Endothelial cell of umbilical vein (primary cell): Measurements from ENCODE around the gene METTL16. TPM values are rescaled to one million over a fixed set of nuclear protein-coding genes. Genes with fewer than 3 reads are reported as not detected.

Experiments used
- BruUV-seq: library from RNA; stranded (reverse); fragments of 400-500 nt; replicated peaks from 2 replicates; lab custom pipeline; 2021; lab: Mats Ljungman, UMichigan
- CTCF ChIA-PET: fragments of 300-600, 350-600 bp; sonication (Branson Sonifier 250); formaldehyde crosslinking; loops from one replicate; lab custom pipeline; 2021; ENCODE audit warnings: antibody characterized with exemption, inconsistent platforms; lab: Charles Lee
- POLR2A ChIA-PET: fragments of 300-600, 350-600 bp; sonication (Branson Sonifier 250); formaldehyde crosslinking; loops from one replicate; lab custom pipeline; 2021; ENCODE audit warnings: antibody characterized with exemption, inconsistent platforms; lab: Charles Lee
- DNase-seq: peaks from one replicate; pipeline ENCODE4 v3.0.0-alpha.2; 2011; ENCODE audit warnings: low read depth, low spot score
- FAIRE-seq: peaks from 2 replicates; lab custom pipeline; 2011; peaks lifted over from hg19 to GRCh38; lab: Jason Lieb, UNC
- H2AFZ ChIP-seq: 2 replicates; pipeline ENCODE4 v1.6.0; 2012; ENCODE audit warnings: low read depth, low read length, control low read depth, inconsistent platforms
- H3K27ac ChIP-seq: 2 replicates; pipeline ENCODE4 v1.5.1; 2011; ENCODE audit warnings: low read depth, mild to moderate bottlenecking, control low read depth, low read length, moderate library complexity; ENCODE audit not compliant: insufficient read depth
- H3K27me3 ChIP-seq, 2 experiments: 2 replicates each; pipeline versions ENCODE4 v1.6.0 to v1.6.1; 2011; ENCODE audit warnings: low read length in 2 of 2, mixed read lengths in 1 of 2; ENCODE audit not compliant: control insufficient read depth in 2 of 2, insufficient read depth in 2 of 2
- H3K36me3 ChIP-seq, 2 experiments: 2 replicates in 1 of 2; 3 replicates in 1 of 2; pipeline ENCODE4 v1.5.1; 2011; ENCODE audit warnings: low read length in 2 of 2, mild to moderate bottlenecking in 1 of 2, moderate library complexity in 1 of 2; ENCODE audit not compliant: control insufficient read depth in 2 of 2, insufficient read depth in 2 of 2; ENCODE audit errors: extremely low read depth in 1 of 2
- H3K4me1 ChIP-seq: 3 replicates; pipeline ENCODE4 v1.5.1; 2011; ENCODE audit warnings: mild to moderate bottlenecking, low read length; ENCODE audit not compliant: control insufficient read depth, insufficient read depth; ENCODE audit errors: extremely low read depth
- H3K4me2 ChIP-seq: 2 replicates; pipeline ENCODE4 v1.6.1; 2011; ENCODE audit warnings: low read length, control low read depth, mixed read lengths; ENCODE audit not compliant: insufficient read depth
- H3K4me3 ChIP-seq, 3 experiments: fragments of 200-600 bp in 1 of 3; sonication (generic), shearing (Covaris generic) in 1 of 3; replicated peaks in 1 of 3; 2 replicates each; pipeline ENCODE4 v1.5.1; 2011 to 2016; ENCODE audit warnings: control low read depth in 3 of 3, low read length in 3 of 3, mild to moderate bottlenecking in 2 of 3, inconsistent platforms in 1 of 3, low read depth in 1 of 3, moderate library complexity in 1 of 3; ENCODE audit not compliant: insufficient read depth in 1 of 3
- H3K79me2 ChIP-seq: 2 replicates; pipeline ENCODE4 v1.6.0; 2012; ENCODE audit warnings: low read length, inconsistent platforms; ENCODE audit not compliant: control insufficient read depth, insufficient read depth
- H3K9ac ChIP-seq: replicated peaks from 2 replicates; pipeline ENCODE3; 2011; ENCODE audit warnings: low read length, control low read depth; ENCODE audit not compliant: insufficient read depth; ENCODE audit errors: extremely low read depth
- H3K9me1 ChIP-seq: replicated peaks from 3 replicates; pipeline ENCODE4 v1.6.0; 2011; ENCODE audit warnings: mild to moderate bottlenecking, low read length; ENCODE audit not compliant: control insufficient read depth, insufficient read depth; ENCODE audit errors: extremely low read depth
- H3K9me3 ChIP-seq: replicated peaks from 2 replicates; pipeline ENCODE4 v1.5.1; 2012; ENCODE audit warnings: low read length, inconsistent platforms; ENCODE audit not compliant: control insufficient read depth, insufficient read depth
- H4K20me1 ChIP-seq: replicated peaks from 2 replicates; pipeline ENCODE3; 2011; ENCODE audit warnings: mild to moderate bottlenecking, low read length; ENCODE audit not compliant: control insufficient read depth, insufficient read depth; ENCODE audit errors: extremely low read depth
- EZH2 ChIP-seq: IDR thresholded peaks from 2 replicates; pipeline ENCODE4 v1.6.1; 2012; ENCODE audit warnings: borderline replicate concordance, low read depth, mild to moderate bottlenecking, moderate library complexity, low read length, inconsistent platforms; ENCODE audit not compliant: severe bottlenecking
- FOS ChIP-seq: IDR thresholded peaks from 2 replicates; pipeline ENCODE4 v1.6.1; 2011; ENCODE audit warnings: mild to moderate bottlenecking, low read length, moderate library complexity, borderline replicate concordance; ENCODE audit not compliant: insufficient read depth
- GATA2 ChIP-seq: IDR thresholded peaks from 2 replicates; pipeline ENCODE4 v1.7.0; 2011; ENCODE audit warnings: low read depth, mild to moderate bottlenecking, moderate library complexity, mixed read lengths, low read length; ENCODE audit not compliant: insufficient read length, insufficient read depth
- JUN ChIP-seq: IDR thresholded peaks from 2 replicates; pipeline ENCODE4 v1.6.1; 2011; ENCODE audit warnings: borderline replicate concordance, low read depth; ENCODE audit not compliant: insufficient read length, insufficient read depth
- MYC ChIP-seq: IDR thresholded peaks from one replicate; pipeline ENCODE4 v1.6.1; 2011; ENCODE audit warnings: mild to moderate bottlenecking, low read depth, low read length
- POLR2A ChIP-seq: IDR thresholded peaks from 2 replicates; pipeline ENCODE4 v1.6.1; 2012; ENCODE audit warnings: low read depth, mild to moderate bottlenecking, control low read depth, low read length
- POLR2AphosphoS5 ChIP-seq: IDR thresholded peaks from 2 replicates; pipeline ENCODE4 v1.6.1; 2012; ENCODE audit warnings: low read depth, mild to moderate bottlenecking, control low read depth, low read length, moderate library complexity; ENCODE audit not compliant: insufficient read depth
- dilution Hi-C: fragments of 300-500 bp; cut with MboI; formaldehyde crosslinking; loops from one replicate; pipeline ENCODE4 v1.15.0; 2019; ENCODE audit warnings: low sequenced_read_pairs; ENCODE audit not compliant: extremely low pct_ligation_motif_present
- intact Hi-C: fragments of 100-400 bp; cut with micrococcal nuclease; formaldehyde crosslinking; loops from one replicate; pipeline ENCODE4 v1.10.0; 2022
- polyA plus RNA-seq, 4 experiments: library from polyadenylated mRNA; depleted of rRNA in 3 of 4; stranded (reverse) in 3 of 4; unstranded in 1 of 4; fragments of >200 nt; gene quantifications; 2 replicates each; pipeline versions ENCODE4 v1.2.1 to v1.2.3, GENCODE V29; 2011 to 2012; ENCODE audit warnings: missing spikeins in 1 of 4
- total RNA-seq: library from RNA; stranded (reverse); gene quantifications from 2 replicates; pipeline ENCODE4 v1.2.3, GENCODE V29; 2021
- TF ChIP-seq, protein P1 (sequence below), 2 donors: IDR thresholded peaks; 1 replicate in 1 of 2; 2 replicates in 1 of 2; pipeline ENCODE4 v1.5.1; 2011; ENCODE audit warnings: low read length in 2 of 2, mild to moderate bottlenecking in 2 of 2, moderate library complexity in 2 of 2, control low read depth in 1 of 2, inconsistent platforms in 1 of 2, low read depth in 1 of 2; ENCODE audit not compliant: insufficient read depth in 1 of 2; ENCODE audit errors: extremely low read depth in 1 of 2

METTL16 gene
- total and polyA plus RNA-seq, 2 donors (not counting 3 experiments of a cell fraction or from before 2014, with no cell fraction given), result 11.0 to 24.7 TPM

DNA sequence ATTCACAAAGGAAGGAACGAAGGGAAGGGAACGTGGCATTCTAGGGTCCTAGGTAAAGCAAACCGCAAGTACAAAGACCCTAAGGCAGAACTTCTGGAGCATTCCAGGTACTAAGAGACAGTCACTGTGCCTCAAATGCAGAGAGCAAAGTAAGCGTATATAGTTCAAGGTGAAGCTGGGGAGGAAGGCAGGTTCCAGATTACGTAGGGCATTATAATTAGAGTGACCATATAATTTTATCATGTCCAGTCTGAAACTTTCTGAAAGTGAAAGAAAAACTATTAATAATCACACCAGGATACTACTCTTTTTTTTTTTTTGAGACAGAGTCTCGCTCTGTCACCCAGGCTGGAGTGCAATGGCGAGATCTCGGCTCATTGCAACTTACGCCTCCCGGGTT is 25.7 kb downstream of the METTL16 start:
- TF ChIP-seq MYC (no peak), POLR2AphosphoS5 (no peak), FOS (no peak), POLR2A (no peak), JUN (no peak), EZH2 (no peak), GATA2 (no peak)
- TF ChIP-seq, protein P1, sequence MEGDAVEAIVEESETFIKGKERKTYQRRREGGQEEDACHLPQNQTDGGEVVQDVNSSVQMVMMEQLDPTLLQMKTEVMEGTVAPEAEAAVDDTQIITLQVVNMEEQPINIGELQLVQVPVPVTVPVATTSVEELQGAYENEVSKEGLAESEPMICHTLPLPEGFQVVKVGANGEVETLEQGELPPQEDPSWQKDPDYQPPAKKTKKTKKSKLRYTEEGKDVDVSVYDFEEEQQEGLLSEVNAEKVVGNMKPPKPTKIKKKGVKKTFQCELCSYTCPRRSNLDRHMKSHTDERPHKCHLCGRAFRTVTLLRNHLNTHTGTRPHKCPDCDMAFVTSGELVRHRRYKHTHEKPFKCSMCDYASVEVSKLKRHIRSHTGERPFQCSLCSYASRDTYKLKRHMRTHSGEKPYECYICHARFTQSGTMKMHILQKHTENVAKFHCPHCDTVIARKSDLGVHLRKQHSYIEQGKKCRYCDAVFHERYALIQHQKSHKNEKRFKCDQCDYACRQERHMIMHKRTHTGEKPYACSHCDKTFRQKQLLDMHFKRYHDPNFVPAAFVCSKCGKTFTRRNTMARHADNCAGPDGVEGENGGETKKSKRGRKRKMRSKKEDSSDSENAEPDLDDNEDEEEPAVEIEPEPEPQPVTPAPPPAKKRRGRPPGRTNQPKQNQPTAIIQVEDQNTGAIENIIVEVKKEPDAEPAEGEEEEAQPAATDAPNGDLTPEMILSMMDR (IDR thresholded peaks at IDR 0.05; ENCODE audit: extremely low read depth in 1 of 2, insufficient read depth in 1 of 2, low read depth in 1 of 2, low read length in 2 of 2), result no peak
- no peak for DNase-seq
- Histone ChIP-seq H3K27ac (no peak overlapping the region), H3K4me2 (no peak overlapping the region), H2AFZ (no peak overlapping the region), H3K9ac (no peak overlapping the region), H3K4me3 (no peak overlapping the region), H3K36me3 (no peaks in the 10 kb centered on the region), H3K4me1 (peaks cover 10% of the 10 kb centered on the region), H3K79me2 (peaks cover 38% of the 10 kb centered on the region), H3K9me3 (no peaks in the 10 kb centered on the region), H4K20me1 (no peaks in the 10 kb centered on the region), H3K27me3 (no peaks in the 10 kb centered on the region), H3K9me1 (no peaks in the 10 kb centered on the region)
- intact Hi-C loops (no loop called here), dilution Hi-C loops (no loop called here)
- no TSS peak for BruUV-seq
- no peak for FAIRE-seq
- ChIA-PET POLR2A (no interaction called here), CTCF (no interaction called here)
